ENCODE data around the gene GALT. TPM values are rescaled to one million over a fixed set of nuclear protein-coding genes. Genes with fewer than 3 reads are reported as not detected.
A peak's percentile ranks its signal among the peaks of the same experiment; 100 is the strongest.

The GALT gene
- total RNA-seq, 4 donors from 2014 or later, result 8.1 to 23.6 (median 20.0) TPM

DNA sequence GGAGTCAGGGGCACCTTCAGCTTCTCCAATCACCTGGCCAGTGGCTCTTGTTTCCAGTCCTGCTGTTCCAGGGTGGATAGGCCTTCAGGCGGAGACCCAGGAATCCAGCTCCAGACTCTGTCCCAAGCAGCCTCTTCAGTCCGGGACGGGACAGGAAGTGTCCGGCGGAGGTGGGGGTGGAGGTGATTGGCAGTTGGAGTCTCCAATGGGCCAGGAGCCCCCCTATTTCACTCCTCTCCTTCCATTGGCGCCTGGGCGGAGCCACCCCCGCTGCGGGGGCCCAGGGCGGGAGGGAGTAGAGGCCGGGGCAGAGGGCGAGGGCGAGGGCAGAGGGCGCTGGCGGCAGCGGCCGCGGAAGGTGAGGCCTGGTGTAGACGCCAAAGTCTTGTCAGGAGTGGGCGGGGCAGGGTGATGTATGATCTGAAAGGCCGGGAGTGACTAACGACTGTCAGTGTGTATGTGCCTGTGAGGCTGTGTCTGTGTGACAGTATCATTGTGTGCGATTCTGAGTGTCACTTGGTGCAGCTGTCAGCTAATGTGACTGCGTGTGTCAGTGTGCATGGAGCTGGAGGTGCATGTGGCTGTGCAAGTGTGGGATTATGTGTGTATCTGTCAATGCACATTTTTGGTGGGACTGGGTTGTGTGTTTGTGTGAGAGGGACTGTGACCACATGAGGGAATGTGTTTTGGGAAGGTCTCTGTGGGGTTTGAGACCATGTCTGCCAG, 5.6 kb downstream of the GALT start, which contains the start of gene IL11RA:
IL11RA (plus strand) TSS at position 310 of the 726 bp plus-strand sequence. CDS start 3,033 bp downstream, outside the sequence.
- no peaks in the 10 kb centered on the region for H3K9me3 ChIP-seq
- no peaks in the 10 kb centered on the region for H3K27me3 ChIP-seq
- intact Hi-C loops (cut with DNase I; ENCODE audit: low total_unique reads), result loop anchor here (1.0 to 5.0 kb wide), 3 partner anchors 13 to 335 kb away; partner anchors contain the start of gene DNAJB5
- H3K4me1 ChIP-seq, result peaks cover 46 to 54% of the 10 kb centered on the region in 2 donors
- in situ Hi-C loops (cut with MboI; ENCODE audit: low sequenced_read_pairs in 4 of 4), result loop anchor here in 1 of 4 donors (25.0 kb wide), 1 partner anchor 435 kb away; the partner anchor contains the start of genes FANCG and PIGO
- ATAC-seq (peak; percentile 83 to 84), DNase-seq (peak; percentile 91 to 97)
- peak within 1 kb of the TSS; percentile 40 to 62 (median 58) for H3K4me3 ChIP-seq
- H3K27ac ChIP-seq, result peak within 1 kb of the TSS; percentile 88 to 91 (median 89)
- peaks cover 0 to 14% of the 10 kb centered on the region in 2 donors for H3K36me3 ChIP-seq
- TF ChIP-seq, protein P1, sequence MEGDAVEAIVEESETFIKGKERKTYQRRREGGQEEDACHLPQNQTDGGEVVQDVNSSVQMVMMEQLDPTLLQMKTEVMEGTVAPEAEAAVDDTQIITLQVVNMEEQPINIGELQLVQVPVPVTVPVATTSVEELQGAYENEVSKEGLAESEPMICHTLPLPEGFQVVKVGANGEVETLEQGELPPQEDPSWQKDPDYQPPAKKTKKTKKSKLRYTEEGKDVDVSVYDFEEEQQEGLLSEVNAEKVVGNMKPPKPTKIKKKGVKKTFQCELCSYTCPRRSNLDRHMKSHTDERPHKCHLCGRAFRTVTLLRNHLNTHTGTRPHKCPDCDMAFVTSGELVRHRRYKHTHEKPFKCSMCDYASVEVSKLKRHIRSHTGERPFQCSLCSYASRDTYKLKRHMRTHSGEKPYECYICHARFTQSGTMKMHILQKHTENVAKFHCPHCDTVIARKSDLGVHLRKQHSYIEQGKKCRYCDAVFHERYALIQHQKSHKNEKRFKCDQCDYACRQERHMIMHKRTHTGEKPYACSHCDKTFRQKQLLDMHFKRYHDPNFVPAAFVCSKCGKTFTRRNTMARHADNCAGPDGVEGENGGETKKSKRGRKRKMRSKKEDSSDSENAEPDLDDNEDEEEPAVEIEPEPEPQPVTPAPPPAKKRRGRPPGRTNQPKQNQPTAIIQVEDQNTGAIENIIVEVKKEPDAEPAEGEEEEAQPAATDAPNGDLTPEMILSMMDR (IDR thresholded peaks at IDR 0.05 in 4 of 5, conservative IDR thresholded peaks at IDR 0.05 in 1 of 5), result no peak
- peak; percentile 61 to 75 for TF ChIP-seq POLR2A (IDR thresholded peaks at IDR 0.05)

DNA sequence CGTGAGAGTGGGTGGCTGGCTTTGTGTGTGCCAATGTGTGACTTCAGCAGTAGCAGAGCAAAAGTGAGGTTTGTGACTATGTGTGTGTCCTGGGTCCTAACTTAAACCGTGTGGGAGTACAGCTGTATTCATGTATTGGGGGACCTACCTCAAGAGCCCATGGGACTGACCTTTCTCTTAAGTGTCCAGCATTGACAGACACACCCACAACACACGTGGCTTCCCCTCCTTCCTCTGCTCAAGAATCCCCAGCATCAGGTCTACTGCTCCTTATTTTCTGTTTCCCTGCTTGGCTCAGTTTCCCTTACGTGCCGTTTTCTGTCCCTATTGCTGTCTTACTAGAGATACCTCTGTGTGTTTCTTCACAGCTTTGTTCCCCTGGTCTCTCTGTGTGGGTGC, 6.1 kb downstream of the GALT start:
- Histone ChIP-seq H3K9me3 (no peaks in the 10 kb centered on the region), H3K4me3 (peak overlapping the region; percentile 40 to 62 (median 58)), H3K27me3 (no peaks in the 10 kb centered on the region), H3K36me3 (peaks cover 0 to 14% of the 10 kb centered on the region in 2 donors), H3K27ac (peak overlapping the region; percentile 88 to 91 (median 89)), H3K4me1 (peaks cover 40 to 49% of the 10 kb centered on the region in 2 donors)
- peak; percentile 10 to 12 for ATAC-seq
- TF ChIP-seq, protein P1 (IDR thresholded peaks at IDR 0.05 in 4 of 5, conservative IDR thresholded peaks at IDR 0.05 in 1 of 5), result no peak
- TF ChIP-seq POLR2A (IDR thresholded peaks at IDR 0.05), result no peak
- in situ Hi-C loops (cut with MboI; ENCODE audit: low sequenced_read_pairs in 4 of 4), result loop anchor here in 1 of 4 donors (25.0 kb wide), 1 partner anchor 435 kb away; the partner anchor contains the start of genes FANCG and PIGO
- DNase-seq, result no peak
- intact Hi-C loops (cut with DNase I; ENCODE audit: low total_unique reads), result loop anchor here (1.0 to 5.0 kb wide), 3 partner anchors 13 to 335 kb away; partner anchors contain the start of gene DNAJB5

DNA sequence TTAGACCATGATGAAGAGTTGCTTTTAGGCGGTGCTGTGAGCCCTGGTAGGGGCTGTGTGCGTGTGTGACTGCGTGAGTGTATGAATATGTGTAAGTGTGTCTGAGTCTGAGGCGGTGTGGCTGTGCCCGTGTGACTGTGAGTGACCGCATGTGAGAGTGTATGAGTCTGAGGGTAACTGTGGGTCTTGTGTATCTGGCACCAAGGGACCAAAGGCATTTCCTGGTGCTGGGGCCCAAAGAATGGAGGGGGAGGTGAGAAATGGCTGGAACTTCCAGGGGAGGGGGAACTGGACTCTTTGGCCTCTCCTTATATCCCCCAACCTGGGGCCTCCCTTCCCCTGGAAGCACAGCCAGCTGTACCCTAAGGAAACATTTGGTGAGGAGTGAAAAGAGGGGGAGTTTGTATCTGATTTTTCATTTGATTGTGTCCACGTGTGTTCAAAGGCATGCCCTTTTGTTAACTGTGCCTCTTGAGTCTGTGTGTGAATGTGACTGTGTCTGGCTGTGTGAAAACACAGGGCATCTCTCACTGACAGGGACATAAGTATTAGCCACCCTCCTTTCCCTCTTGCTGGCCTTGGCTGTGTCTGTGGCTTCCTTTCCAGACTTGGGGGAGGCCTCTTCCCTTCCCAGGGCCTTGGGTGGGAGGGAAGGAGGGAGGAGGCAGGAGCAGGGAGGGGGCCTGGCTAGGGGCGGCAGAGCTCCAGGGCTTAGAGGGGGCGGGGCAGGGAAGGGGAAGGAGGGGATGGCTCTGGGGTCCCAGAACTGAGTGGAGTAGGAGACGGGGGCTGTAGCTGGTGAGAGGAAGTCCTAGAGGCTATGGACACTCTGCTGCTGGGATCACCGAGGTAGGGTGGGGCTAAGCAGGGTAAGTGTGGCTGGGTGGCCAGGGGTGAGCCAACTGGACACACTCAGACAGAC, 6.9 kb downstream of the GALT start:
- in situ Hi-C loops (cut with MboI; ENCODE audit: low sequenced_read_pairs in 4 of 4), result loop anchor here in 1 of 4 donors (25.0 kb wide), 1 partner anchor 434 kb away; the partner anchor contains the start of genes FANCG and PIGO
- H3K4me1 ChIP-seq, result peaks cover 35 to 41% of the 10 kb centered on the region in 2 donors
- DNase-seq (no peak), ATAC-seq (no peak)
- TF ChIP-seq, protein P1 (IDR thresholded peaks at IDR 0.05 in 4 of 5, conservative IDR thresholded peaks at IDR 0.05 in 1 of 5), result no peak
- no peak for TF ChIP-seq POLR2A (IDR thresholded peaks at IDR 0.05)
- H3K27ac ChIP-seq, result peak overlapping the region; percentile 88 to 91 (median 89)
- peak overlapping the region in 3 of 4 donors; percentile 56 to 62 (median 59) for H3K4me3 ChIP-seq
- intact Hi-C loops (cut with DNase I; ENCODE audit: low total_unique reads), result loop anchor here (5.0 kb wide), 1 partner anchor 334 kb away; the partner anchor contains the start of gene DNAJB5
- H3K36me3 ChIP-seq, result peaks cover 0 to 14% of the 10 kb centered on the region in 2 donors
- no peaks in the 10 kb centered on the region for H3K9me3 ChIP-seq
- no peaks in the 10 kb centered on the region for H3K27me3 ChIP-seq
